NT2/D1 (cell line): ENCODE data around the gene SDK2.

Source experiments
- DNase-seq: peaks from one replicate; pipeline ENCODE4 v3.0.0-alpha.2; 2011; ENCODE audit warnings: low read depth, low spot score
- H3K27me3 ChIP-seq: 2 replicates; pipeline ENCODE4 v1.6.0; 2011; ENCODE audit warnings: mild to moderate bottlenecking; ENCODE audit not compliant: insufficient read length, insufficient read depth
- H3K36me3 ChIP-seq: 2 replicates; pipeline ENCODE4 v1.6.1; 2011; ENCODE audit warnings: mild to moderate bottlenecking, low read length, mixed read lengths; ENCODE audit not compliant: insufficient read depth, insufficient read length
- H3K4me1 ChIP-seq: 2 replicates; pipeline ENCODE4 v1.5.1; 2011; ENCODE audit not compliant: insufficient read depth, insufficient read length
- H3K4me3 ChIP-seq: 2 replicates; pipeline ENCODE4 v1.5.1; 2011; ENCODE audit warnings: low read depth; ENCODE audit not compliant: insufficient read length
- H3K9ac ChIP-seq: 2 replicates; pipeline ENCODE4 v1.6.0; 2011; ENCODE audit warnings: low read depth; ENCODE audit not compliant: insufficient read length
- H3K9me3 ChIP-seq: 2 replicates; pipeline ENCODE4 v1.5.1; 2011; ENCODE audit warnings: mild to moderate bottlenecking, low read length; ENCODE audit not compliant: insufficient read depth
- SUZ12 ChIP-seq: IDR thresholded peaks from 2 replicates; pipeline ENCODE4 v1.6.1; 2011; ENCODE audit not compliant: insufficient read length, insufficient read depth; ENCODE audit errors: extremely low read depth
- YY1 ChIP-seq: IDR thresholded peaks from 2 replicates; pipeline ENCODE4 v1.6.1; 2011; ENCODE audit not compliant: insufficient read length, insufficient read depth
- ZNF274 ChIP-seq: IDR thresholded peaks from 2 replicates; pipeline ENCODE4 v1.6.1; 2011; ENCODE audit warnings: mild to moderate bottlenecking, low read depth, low read length

SDK2 gene

DNA sequence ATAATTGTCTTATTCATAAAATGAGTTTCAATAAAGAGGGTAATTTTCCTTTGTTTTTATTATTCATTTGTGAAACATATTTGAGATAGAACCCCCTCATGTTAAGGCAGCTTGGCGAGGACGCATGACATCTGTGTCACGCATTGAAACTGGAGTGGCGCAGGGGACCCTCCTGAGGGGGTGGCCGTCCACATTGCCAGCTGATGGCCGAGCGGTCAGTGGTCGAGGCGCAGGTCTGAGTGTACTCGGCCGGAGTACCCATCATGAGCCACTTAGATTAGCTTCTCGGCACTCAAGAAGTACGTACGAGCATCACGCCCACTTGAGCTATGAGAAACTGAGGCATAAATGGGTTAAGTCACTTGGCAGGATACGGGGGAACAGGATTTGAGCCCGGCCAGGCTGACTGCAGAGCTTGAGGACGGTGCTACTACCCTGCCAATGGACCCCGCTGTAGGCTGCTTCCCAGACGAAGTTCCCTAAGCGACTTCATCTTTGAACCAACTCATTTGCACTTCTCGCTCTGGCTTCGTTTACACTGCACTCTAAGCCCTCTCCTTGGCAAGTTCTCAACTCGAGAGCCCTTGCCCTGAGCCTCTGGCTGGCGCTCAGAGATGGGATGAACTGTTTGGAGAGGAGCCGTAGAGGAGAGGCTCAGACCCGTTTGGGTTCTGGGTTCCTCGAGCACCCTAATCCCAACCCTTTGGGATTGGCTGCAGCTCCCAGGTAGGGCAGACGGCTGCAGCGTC, 91.8 kb downstream of the SDK2 start:
- no peak overlapping the region for H3K4me3 ChIP-seq
- no peak overlapping the region for H3K9ac ChIP-seq
- peaks cover 25% of the 10 kb centered on the region for H3K4me1 ChIP-seq
- DNase-seq = no peak
- H3K36me3 ChIP-seq = peaks cover 4% of the 10 kb centered on the region
- TF ChIP-seq YY1 (no peak), ZNF274 (no peak), SUZ12 (no peak)
- no peaks in the 10 kb centered on the region for H3K27me3 ChIP-seq
- H3K9me3 ChIP-seq = peaks cover 12% of the 10 kb centered on the region; the same call in 1 of the 2 replicates

DNA sequence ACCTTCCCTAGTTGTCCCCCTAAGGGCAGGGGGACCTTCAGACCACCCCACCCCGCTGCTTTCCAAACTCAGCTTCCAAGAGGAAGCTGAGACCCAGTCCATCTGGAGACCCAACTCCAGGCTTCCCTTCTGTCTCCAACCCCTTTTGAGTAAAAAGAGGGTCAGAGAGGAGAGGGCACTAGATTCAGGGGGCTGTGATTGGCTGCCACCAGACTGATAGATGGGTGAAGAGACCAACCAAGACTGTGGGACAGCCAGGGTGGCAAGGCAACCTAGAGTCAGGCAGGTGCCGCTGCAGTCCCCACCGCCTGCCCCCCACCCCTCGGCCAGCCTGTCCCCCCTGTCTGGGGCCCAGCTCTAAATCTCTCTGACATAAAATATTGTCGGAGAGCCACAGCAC, 92.5 kb downstream of the SDK2 start:
- no peak overlapping the region for H3K9ac ChIP-seq
- H3K27me3 ChIP-seq = no peaks in the 10 kb centered on the region
- peaks cover 28% of the 10 kb centered on the region for H3K4me1 ChIP-seq
- H3K36me3 ChIP-seq = peaks cover 4% of the 10 kb centered on the region
- H3K4me3 ChIP-seq = no peak overlapping the region
- peaks cover 12% of the 10 kb centered on the region; the same call in 1 of the 2 replicates for H3K9me3 ChIP-seq
- TF ChIP-seq YY1 (no peak), ZNF274 (no peak), SUZ12 (no peak)
- DNase-seq = no peak

DNA sequence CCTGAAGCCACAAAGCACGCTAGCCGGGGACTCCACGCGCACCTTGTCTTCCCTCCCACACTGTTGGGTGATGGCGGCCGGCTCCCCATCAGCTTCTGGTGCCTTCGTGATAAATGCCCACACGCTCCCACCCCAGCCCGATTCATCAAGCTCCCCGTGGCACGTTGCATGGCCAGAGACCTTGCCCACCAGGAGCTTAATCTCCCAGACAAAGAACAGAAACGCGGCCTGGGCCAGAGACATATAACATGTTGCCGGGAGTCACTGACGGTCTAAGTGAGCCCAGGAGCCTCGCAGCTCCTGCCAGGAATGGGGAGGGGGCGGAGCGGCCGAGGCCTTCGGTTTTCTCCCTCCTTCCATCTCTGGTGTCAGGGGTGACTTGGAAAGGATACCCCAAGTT, 93.1 kb downstream of the SDK2 start:
- TF ChIP-seq YY1 (no peak), ZNF274 (no peak), SUZ12 (no peak)
- Histone ChIP-seq H3K27me3 (no peaks in the 10 kb centered on the region), H3K4me1 (peaks cover 33% of the 10 kb centered on the region), H3K9ac (no peak overlapping the region), H3K9me3 (peaks cover 12% of the 10 kb centered on the region; the same call in 1 of the 2 replicates), H3K4me3 (no peak overlapping the region), H3K36me3 (peaks cover 4% of the 10 kb centered on the region)
- no peak for DNase-seq

DNA sequence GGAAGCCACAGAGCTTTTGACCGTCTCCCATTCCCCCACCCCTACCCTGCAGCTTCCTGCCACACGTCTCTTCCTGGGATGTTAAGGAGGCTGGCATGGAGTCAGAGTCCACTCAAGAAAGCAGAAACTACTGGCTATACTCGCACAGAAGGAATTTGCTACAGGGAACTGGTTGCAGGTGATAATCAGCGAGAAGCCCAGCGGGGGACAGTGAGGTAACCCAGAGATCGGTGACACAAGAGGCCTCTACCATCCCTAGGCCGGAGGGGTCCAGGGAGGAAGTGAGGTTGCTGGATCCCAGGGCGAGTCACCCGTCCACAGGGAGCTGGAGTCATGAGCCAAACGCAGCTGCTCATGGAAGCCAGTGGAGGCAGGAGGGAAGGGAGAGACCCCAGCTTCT, 93.7 kb downstream of the SDK2 start:
- Histone ChIP-seq H3K4me3 (no peak overlapping the region), H3K4me1 (peaks cover 38% of the 10 kb centered on the region), H3K9me3 (peaks cover 12% of the 10 kb centered on the region; the same call in 1 of the 2 replicates), H3K36me3 (peaks cover 4% of the 10 kb centered on the region), H3K27me3 (no peaks in the 10 kb centered on the region), H3K9ac (no peak overlapping the region)
- DNase-seq = no peak
- no peak for TF ChIP-seq ZNF274
- no peak for TF ChIP-seq SUZ12
- TF ChIP-seq YY1 = no peak

DNA sequence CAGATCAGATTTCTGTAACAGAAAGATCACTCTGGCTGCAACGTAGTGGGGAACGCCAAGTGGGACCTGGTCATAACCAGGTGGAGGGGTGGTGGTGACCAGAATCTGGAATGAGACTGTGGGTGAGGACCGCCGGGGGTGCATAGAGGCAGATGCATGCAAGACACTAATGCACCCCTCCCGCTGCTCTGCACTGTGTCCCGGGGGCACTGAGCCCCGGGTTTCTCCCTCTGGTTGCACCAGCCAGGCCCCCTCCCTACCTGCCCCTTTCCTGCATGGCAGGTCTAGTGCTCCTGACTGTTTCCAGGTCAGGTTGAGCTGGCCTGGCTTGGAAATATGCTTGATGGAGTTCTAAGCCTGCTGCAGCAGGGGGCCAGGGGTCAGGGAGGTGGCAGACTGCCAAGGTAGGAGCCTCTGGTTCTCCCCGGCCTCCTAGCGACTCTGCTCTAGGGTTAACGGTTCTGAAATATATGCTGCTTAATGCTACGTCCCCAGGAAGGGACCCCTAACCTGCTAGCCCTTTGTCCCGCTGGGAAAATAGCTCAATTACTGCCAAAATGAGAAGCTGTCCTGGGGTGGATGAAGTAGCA, 94.3 kb downstream of the SDK2 start:
- Histone ChIP-seq H3K9me3 (peaks cover 8% of the 10 kb centered on the region; the same call in 1 of the 2 replicates), H3K36me3 (no peaks in the 10 kb centered on the region), H3K4me3 (no peak overlapping the region), H3K4me1 (peaks cover 41% of the 10 kb centered on the region), H3K27me3 (no peaks in the 10 kb centered on the region), H3K9ac (no peak overlapping the region)
- no peak for DNase-seq
- TF ChIP-seq SUZ12 = no peak
- TF ChIP-seq ZNF274 = no peak
- no peak for TF ChIP-seq YY1

DNA sequence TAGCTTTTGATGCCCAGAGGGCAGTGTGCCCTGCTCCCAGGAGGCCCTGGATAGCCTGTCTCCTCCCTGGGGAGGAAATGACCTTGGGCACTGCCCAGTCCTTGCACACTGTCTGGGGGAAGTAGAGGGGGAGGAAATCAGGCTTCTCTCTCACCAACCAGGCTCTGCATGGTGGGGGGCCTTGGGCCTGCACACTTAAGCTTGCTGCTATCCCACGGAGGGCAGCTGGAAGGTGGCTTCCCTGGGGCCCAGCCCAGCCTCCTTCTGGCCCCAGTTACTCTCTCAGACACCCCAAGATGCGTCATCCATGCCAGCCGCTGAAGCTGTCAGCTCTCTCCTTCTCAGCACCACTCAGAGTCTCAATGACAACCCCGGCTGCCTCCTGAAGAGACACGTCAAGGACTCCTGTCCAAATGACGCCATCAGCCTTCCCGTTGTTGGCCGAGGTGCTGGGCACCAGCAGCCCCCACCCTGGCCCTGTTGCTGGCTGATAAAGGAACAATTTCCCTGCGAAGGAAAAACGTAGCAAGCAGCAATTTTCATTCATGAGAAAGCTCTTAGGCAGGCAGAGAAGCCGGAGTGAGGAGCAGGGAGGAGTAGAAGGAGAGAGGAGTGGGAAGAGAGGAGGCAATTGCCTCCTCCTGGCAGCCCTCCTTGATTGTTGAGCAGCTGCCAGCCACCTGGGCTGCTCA, 95.5 kb downstream of the SDK2 start:
- Histone ChIP-seq H3K36me3 (no peaks in the 10 kb centered on the region), H3K4me3 (no peak overlapping the region), H3K9me3 (no peaks in the 10 kb centered on the region), H3K9ac (no peak overlapping the region), H3K4me1 (peaks cover 41% of the 10 kb centered on the region), H3K27me3 (no peaks in the 10 kb centered on the region)
- TF ChIP-seq YY1 (no peak), SUZ12 (no peak), ZNF274 (no peak)
- DNase-seq = no peak

DNA sequence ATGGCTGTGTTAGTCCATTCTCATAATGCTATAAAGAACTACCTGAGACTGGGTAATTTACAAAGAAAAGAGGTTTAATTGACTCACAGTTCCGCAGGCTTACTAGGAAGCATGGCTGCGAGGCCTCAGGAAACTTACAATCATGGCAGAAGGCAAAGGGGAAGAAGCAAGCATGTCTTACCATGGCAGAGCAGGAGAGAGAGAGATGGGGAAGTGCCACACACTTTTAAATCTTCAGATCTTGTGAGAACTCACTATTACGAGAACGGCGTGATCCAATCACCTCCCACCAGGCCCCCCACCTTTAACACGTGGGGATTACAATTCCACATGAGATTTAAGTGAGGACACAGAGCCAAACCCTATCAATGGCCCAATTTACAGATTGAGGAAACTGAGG, 96.5 kb downstream of the SDK2 start:
- no peak overlapping the region for H3K9ac ChIP-seq
- TF ChIP-seq SUZ12 (no peak), YY1 (no peak), ZNF274 (no peak)
- H3K9me3 ChIP-seq = no peaks in the 10 kb centered on the region
- H3K4me1 ChIP-seq = peaks cover 42% of the 10 kb centered on the region
- no peaks in the 10 kb centered on the region for H3K27me3 ChIP-seq
- no peak overlapping the region for H3K4me3 ChIP-seq
- DNase-seq = no peak
- peaks cover 3% of the 10 kb centered on the region for H3K36me3 ChIP-seq
